AG09309 (cell line): ENCODE results near the gene MSANTD1.

Experiments used
- DNase-seq: peaks from one replicate; pipeline ENCODE4 v3.0.0-alpha.2; 2010; ENCODE audit warnings: low read depth
- H3K4me3 ChIP-seq: 2 replicates; pipeline ENCODE4 v1.5.1; 2011; ENCODE audit warnings: mild to moderate bottlenecking, low read depth, low read length, moderate library complexity; ENCODE audit not compliant: control insufficient read depth
- CTCF ChIP-seq: IDR thresholded peaks from 2 replicates; pipeline ENCODE4 v1.5.1; 2011; ENCODE audit warnings: mild to moderate bottlenecking, low read depth, low read length, inconsistent platforms; ENCODE audit not compliant: insufficient read depth, control insufficient read depth; ENCODE audit errors: missing control alignments

Gene MSANTD1

DNA sequence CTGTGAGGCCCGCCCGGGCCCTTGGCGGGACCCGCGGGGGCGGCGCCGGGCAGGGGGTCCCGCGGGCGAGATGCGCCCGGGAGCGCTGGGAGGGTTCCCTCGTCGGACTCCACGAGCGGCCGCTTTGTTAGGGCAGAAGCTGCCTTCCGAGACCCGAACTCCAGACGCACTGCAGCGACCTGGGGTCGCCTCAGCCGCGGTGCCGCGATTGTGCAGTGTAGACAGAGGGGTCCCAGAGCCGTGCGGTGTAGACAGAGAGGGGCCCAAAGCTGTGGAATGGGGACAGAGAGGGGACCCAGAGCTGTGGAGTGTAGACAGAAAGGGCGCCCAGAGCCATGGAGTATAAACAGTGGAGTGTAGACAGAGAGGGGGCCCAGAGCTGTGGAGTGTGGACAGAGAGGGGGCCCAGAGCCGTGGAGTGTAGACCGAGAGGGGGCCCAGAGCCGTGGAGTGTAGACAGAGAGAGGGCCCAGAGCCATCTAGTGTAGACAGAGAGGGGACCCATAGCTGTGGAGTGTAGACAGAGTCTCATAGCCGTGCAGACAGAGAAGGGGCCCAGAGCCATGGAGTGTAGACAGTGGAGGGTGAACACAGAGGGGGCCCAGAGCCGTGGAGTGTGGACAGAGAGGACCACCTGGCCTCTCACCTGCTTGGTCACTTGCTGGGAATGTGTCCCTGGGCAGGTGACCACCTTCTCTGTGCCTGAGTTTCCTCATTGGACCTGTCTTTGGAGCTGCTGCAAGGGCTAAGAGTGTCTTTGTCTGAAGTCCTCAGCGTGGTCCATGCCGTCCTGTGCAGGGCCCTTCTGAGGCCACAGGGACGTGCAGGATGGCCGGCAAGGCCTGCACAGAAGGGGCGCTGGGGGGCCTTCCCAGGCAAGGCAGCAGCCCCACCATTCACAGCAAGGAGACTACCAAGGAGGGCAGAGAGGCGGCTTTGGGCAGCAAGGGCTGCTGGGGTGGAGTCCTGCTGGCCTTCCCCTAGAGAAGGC lies 44.7 kb downstream of the MSANTD1 start:
- TF ChIP-seq CTCF, result no peak
- no peak for DNase-seq
- peak overlapping the region; percentile 77 for H3K4me3 ChIP-seq

GRCh38 chr4:3294401-3295241 lies 45.7 kb downstream of the MSANTD1 start:
- no peak overlapping the region for H3K4me3 ChIP-seq
- no peak for TF ChIP-seq CTCF
- no peak for DNase-seq

- no peak for TF ChIP-seq CTCF
- no peak for DNase-seq
- H3K4me3 ChIP-seq, result no peak overlapping the region
These were observed 47.1 kb downstream of the MSANTD1 start for GRCh38 chr4:3295837-3296624.

DNA sequence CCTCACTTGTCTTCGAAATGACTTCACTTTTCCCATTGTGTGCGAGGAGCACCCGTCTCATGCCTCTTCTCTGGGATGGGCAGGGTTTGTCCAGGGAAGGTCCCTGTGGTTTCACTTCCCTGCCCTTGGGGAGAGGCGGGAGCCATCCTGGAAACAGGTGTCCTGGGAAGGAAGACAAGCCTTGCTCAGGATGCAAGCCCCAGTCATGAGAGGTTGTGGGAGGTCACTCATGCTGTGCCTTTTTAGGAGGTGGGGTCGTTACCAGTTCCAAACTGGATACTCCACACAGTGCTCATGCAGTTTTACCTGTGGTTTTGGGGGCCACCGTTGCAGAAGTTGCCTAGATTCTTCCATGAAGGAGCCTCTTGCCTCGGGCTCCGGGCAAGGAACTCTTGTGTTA lies 47.7 kb downstream of the MSANTD1 start:
- no peak for TF ChIP-seq CTCF
- no peak overlapping the region for H3K4me3 ChIP-seq
- DNase-seq, result no peak

GRCh38 chr4:3297066-3297859 lies 48.3 kb downstream of the MSANTD1 start:
- H3K4me3 ChIP-seq, result no peak overlapping the region
- DNase-seq, result no peak
- TF ChIP-seq CTCF, result no peak
